ENCODE measurements around the gene ZNF580. TPM values are rescaled to one million over a fixed set of nuclear protein-coding genes. Genes with fewer than 3 reads are reported as not detected.

ZNF580 gene
- total and polyA plus RNA-seq, 9 of the 15 experiments (the other 6 are each of a cell fraction or from before 2014, with no cell fraction given): 2.3 to 47.4 (median 6.0) TPM

DNA sequence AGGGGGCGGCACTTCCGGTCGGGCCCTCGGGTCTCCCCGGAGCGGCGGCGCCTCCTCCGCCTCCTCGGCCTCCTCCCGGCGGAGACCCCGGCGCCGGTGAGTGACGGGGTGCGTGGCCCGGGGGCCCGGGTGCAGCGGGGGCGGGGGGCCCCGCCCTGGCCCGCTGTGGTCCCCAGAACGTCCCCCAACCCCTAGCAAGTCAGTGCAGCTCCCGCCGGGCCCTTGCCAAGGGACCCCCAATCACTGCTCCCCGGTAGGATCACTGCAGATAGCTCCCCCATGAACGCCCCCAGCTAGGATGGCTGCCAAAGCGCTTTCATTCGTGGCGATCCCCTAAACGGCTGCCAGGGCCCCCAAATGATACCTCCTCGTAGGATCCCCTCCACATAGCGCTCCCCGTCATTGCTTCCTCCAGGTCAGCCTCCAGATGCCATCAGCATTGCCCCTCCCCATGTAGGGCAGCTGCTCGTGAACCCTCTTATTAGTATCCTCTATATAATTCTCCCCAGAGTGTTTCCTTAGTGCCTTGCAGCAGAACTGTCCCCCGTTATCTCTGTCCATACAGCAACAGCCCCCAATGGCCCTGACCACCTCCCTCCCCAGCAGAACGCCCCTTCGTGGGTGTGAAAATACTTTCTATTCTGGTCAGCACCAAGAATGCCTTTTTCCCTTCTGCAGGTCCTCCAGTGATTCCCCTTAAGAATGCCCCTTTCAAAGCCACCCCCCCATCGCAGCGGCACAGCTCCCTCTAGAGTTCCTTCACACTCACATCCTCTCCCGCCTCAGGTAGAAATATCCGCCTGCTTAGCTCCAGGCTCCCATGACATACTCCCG, 34.9 kb upstream of the ZNF580 start, which contains the start of gene ZNF865 (continued):
- TF ChIP-seq ESRRA (IDR thresholded peaks at IDR 0.05; ENCODE audit: borderline replicate concordance, low read depth) (0 out of 2 replicates have a peak, but pooled peaks have one; percentile 10), MAZ (CRISPR knock-in tag; conservative IDR thresholded peaks at IDR 0.05 in 1 of 2, IDR thresholded peaks at IDR 0.05 in 1 of 2) (peak; percentile 39 to 74; a peak in 3 of 4 replicates), FOXJ2 (tag; IDR thresholded peaks at IDR 0.05) (peak; percentile 48; the same call in 1 of the 2 replicates), ZNF124 (CRISPR knock-in tag; IDR thresholded peaks at IDR 0.05) (no peak), CBX2 (IDR thresholded peaks at IDR 0.05; ENCODE audit: insufficient read depth, low read length, poor library complexity, severe bottlenecking) (no peak), TOE1 (IDR thresholded peaks at IDR 0.05; ENCODE audit: borderline replicate concordance) (no peak), TOE1 (CRISPR knock-in tag; IDR thresholded peaks at IDR 0.05; ENCODE audit: borderline replicate concordance, low read depth) (no peak), ZNF764 (CRISPR knock-in tag; IDR thresholded peaks at IDR 0.05; ENCODE audit: low read depth) (no peak), TEAD2 (tag; IDR thresholded peaks at IDR 0.05) (no peak), ZNF197 (CRISPR knock-in tag; IDR thresholded peaks at IDR 0.05; ENCODE audit: low read depth) (no peak), OTX1 (CRISPR knock-in tag; IDR thresholded peaks at IDR 0.05) (0 out of 2 replicates have a peak, but pooled peaks have one; percentile 55), CBFA2T2 (conservative IDR thresholded peaks at IDR 0.05) (0 out of 2 replicates have a peak, but pooled peaks have one; percentile 1), SMARCA5 (IDR thresholded peaks at IDR 0.05) (0 out of 2 replicates have a peak, but pooled peaks have one; percentile 70)
- TF ChIP-seq, protein P1, sequence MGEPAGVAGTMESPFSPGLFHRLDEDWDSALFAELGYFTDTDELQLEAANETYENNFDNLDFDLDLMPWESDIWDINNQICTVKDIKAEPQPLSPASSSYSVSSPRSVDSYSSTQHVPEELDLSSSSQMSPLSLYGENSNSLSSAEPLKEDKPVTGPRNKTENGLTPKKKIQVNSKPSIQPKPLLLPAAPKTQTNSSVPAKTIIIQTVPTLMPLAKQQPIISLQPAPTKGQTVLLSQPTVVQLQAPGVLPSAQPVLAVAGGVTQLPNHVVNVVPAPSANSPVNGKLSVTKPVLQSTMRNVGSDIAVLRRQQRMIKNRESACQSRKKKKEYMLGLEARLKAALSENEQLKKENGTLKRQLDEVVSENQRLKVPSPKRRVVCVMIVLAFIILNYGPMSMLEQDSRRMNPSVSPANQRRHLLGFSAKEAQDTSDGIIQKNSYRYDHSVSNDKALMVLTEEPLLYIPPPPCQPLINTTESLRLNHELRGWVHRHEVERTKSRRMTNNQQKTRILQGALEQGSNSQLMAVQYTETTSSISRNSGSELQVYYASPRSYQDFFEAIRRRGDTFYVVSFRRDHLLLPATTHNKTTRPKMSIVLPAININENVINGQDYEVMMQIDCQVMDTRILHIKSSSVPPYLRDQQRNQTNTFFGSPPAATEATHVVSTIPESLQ (CRISPR knock-in tag; IDR thresholded peaks at IDR 0.05): no peak; the same call in 1 of the 2 replicates
- TF ChIP-seq, protein P2, sequence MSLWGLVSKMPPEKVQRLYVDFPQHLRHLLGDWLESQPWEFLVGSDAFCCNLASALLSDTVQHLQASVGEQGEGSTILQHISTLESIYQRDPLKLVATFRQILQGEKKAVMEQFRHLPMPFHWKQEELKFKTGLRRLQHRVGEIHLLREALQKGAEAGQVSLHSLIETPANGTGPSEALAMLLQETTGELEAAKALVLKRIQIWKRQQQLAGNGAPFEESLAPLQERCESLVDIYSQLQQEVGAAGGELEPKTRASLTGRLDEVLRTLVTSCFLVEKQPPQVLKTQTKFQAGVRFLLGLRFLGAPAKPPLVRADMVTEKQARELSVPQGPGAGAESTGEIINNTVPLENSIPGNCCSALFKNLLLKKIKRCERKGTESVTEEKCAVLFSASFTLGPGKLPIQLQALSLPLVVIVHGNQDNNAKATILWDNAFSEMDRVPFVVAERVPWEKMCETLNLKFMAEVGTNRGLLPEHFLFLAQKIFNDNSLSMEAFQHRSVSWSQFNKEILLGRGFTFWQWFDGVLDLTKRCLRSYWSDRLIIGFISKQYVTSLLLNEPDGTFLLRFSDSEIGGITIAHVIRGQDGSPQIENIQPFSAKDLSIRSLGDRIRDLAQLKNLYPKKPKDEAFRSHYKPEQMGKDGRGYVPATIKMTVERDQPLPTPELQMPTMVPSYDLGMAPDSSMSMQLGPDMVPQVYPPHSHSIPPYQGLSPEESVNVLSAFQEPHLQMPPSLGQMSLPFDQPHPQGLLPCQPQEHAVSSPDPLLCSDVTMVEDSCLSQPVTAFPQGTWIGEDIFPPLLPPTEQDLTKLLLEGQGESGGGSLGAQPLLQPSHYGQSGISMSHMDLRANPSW (CRISPR knock-in tag; IDR thresholded peaks at IDR 0.05): no peak
- TF ChIP-seq, protein P3, sequence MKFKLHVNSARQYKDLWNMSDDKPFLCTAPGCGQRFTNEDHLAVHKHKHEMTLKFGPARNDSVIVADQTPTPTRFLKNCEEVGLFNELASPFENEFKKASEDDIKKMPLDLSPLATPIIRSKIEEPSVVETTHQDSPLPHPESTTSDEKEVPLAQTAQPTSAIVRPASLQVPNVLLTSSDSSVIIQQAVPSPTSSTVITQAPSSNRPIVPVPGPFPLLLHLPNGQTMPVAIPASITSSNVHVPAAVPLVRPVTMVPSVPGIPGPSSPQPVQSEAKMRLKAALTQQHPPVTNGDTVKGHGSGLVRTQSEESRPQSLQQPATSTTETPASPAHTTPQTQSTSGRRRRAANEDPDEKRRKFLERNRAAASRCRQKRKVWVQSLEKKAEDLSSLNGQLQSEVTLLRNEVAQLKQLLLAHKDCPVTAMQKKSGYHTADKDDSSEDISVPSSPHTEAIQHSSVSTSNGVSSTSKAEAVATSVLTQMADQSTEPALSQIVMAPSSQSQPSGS (CRISPR knock-in tag; IDR thresholded peaks at IDR 0.05): no peak
